SK-N-SH treated with all-trans-retinoic acid at 6 μM for 48 hours (cell line): ENCODE measurements around the gene FMR1NB.

Source experiments
- OSR1 ChIP-seq: fragments of 250-450 bp; sonication (Bioruptor Pico); IDR thresholded peaks from 2 replicates; pipeline ENCODE4 v1.8.0; 2022; ENCODE audit warnings: moderate library complexity, mild to moderate bottlenecking, inconsistent platforms
- TCF4 ChIP-seq: fragments of 250-450 bp; sonication (Bioruptor Pico); IDR thresholded peaks from 2 replicates; pipeline ENCODE4 v1.8.0; 2021; ENCODE audit warnings: mild to moderate bottlenecking, moderate library complexity, borderline replicate concordance
- ZFP3 ChIP-seq: fragments of 250-450 bp; sonication (Bioruptor Pico); IDR thresholded peaks from 2 replicates; pipeline ENCODE4 v1.5.0; 2020; ENCODE audit warnings: mild to moderate bottlenecking, moderate library complexity

GRCh38 chrX:148037020-148037419 lies 55.9 kb downstream of the FMR1NB start:
- TF ChIP-seq TCF4 (no peak), ZFP3 (CRISPR knock-in tag) (no peak), OSR1 (no peak)
